Uterus (tissue), 4 donors: ENCODE data around the gene GATA2. TPM values are rescaled to one million over a fixed set of nuclear protein-coding genes. Genes with fewer than 3 reads are reported as not detected.

ENCODE experiments used
- DNase-seq, 2 donors: peaks; one replicate each; pipeline ENCODE4 v3.0.0-alpha.2; 2019 to 2020
- H3K27ac ChIP-seq, 2 donors: fragments of 200-600 bp; sonication (generic); 1 replicate in 1 of 2; 2 replicates in 1 of 2; pipeline ENCODE4 v1.5.1; 2016 to 2018
- H3K27me3 ChIP-seq, 2 donors: fragments of 200-600 bp; sonication (generic); one replicate each; pipeline ENCODE4 v1.5.1; 2018 to 2019; ENCODE audit warnings: control low read depth in 1 of 2
- H3K36me3 ChIP-seq, 2 donors: fragments of 200-600 bp; sonication (generic); one replicate each; pipeline ENCODE4 v1.5.1; 2019; ENCODE audit warnings: control low read depth in 1 of 2
- H3K4me1 ChIP-seq, 2 donors: fragments of 200-600 bp; sonication (generic); one replicate each; pipeline ENCODE4 v1.5.1; 2018 to 2019; ENCODE audit warnings: control low read depth in 1 of 2
- H3K4me3 ChIP-seq, 2 donors: fragments of 200-600 bp; sonication (generic); 1 replicate in 1 of 2; 2 replicates in 1 of 2; pipeline ENCODE4 v1.5.1; 2018 to 2019; ENCODE audit warnings: mild to moderate bottlenecking in 1 of 2
- H3K9me3 ChIP-seq, 2 donors: fragments of 200-600 bp; sonication (generic); one replicate each; pipeline ENCODE4 v1.5.1; 2019; ENCODE audit warnings: control low read depth in 1 of 2
- POLR2A ChIP-seq, 2 donors: fragments of 450-650 bp; IDR thresholded peaks; one replicate each; pipeline ENCODE4 v1.6.1; 2016; ENCODE audit warnings: antibody characterized with exemption in 2 of 2, mild to moderate bottlenecking in 1 of 2, moderate library complexity in 1 of 2
- intact Hi-C: fragments of 100-400 bp; cut with DNase I; formaldehyde crosslinking; loops from one replicate; pipeline ENCODE4 v1.15.1; 2023; ENCODE audit warnings: low total_unique reads
- total RNA-seq, 4 donors: library from RNA; depleted of rRNA in 3 of 4; stranded (reverse); fragments of >200 nt in 3 of 4; gene quantifications; one replicate each; pipeline versions ENCODE4 v1.1.0 to v1.2.4, GENCODE V29; 2014 to 2023
- TF ChIP-seq, protein P1 (sequence below), 4 experiments: fragments of 200-600 bp in 2 of 4; fragments of 450-650 bp in 2 of 4; sonication (generic) in 2 of 4; IDR thresholded peaks; one replicate each; pipeline ENCODE4 v1.5.1; 2016 to 2019; ENCODE audit warnings: antibody characterized with exemption in 4 of 4, mild to moderate bottlenecking in 2 of 4, moderate library complexity in 1 of 4
- donor health status: DM: yes; HTN: yes; CAD: no.

The GATA2 gene
- total RNA-seq, 4 donors from 2014 or later: 30.9 to 171 (median 52.5) TPM

DNA sequence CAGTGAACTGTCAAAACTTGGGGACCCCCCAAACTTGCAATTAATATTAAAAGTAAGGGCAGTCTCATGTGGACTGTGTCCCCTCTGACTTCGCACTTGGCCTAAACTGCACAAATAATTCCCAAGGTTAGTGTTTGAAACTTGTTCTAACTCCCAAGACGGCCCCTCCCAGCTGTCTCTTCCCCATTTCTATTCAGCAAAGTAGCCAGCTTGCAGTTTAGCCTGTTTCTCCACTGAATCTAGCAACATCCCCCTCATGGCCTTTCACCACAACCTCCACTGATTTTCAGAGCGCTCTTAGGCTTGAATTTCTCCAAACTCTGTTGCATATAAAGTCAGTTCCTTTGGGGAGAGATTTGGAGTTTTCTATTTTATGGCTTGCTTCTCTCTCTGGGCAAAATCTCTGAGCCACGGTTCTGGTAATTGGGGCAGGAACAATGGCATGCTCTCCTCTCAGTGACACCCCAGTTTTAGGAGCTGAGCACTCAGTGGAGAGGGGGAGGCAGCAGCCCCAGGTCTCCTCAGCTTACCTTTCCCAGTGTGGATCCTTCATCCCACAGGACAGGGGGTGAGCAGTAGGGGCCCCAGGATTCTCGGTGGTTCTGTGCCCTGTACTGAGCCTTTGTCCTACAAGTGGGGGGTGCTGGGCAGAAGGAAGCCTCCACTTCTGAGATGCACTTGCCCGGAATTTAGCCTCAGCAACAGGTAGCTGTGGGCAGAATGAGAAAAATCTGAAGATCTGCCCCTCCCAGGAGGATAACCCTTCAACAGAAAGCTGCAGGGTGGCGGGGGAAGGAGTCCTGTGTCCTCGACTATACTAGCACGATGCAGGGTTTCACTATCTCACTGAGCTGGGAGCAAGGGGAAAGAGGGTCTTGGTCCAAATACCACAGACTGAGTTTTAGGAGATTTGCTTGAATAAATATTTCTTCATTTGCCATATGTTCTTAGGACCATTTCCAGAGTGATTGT is 39.3 kb upstream of the GATA2 start:
- TF ChIP-seq, protein P1, sequence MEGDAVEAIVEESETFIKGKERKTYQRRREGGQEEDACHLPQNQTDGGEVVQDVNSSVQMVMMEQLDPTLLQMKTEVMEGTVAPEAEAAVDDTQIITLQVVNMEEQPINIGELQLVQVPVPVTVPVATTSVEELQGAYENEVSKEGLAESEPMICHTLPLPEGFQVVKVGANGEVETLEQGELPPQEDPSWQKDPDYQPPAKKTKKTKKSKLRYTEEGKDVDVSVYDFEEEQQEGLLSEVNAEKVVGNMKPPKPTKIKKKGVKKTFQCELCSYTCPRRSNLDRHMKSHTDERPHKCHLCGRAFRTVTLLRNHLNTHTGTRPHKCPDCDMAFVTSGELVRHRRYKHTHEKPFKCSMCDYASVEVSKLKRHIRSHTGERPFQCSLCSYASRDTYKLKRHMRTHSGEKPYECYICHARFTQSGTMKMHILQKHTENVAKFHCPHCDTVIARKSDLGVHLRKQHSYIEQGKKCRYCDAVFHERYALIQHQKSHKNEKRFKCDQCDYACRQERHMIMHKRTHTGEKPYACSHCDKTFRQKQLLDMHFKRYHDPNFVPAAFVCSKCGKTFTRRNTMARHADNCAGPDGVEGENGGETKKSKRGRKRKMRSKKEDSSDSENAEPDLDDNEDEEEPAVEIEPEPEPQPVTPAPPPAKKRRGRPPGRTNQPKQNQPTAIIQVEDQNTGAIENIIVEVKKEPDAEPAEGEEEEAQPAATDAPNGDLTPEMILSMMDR (IDR thresholded peaks at IDR 0.05): no peak
- no peak for TF ChIP-seq POLR2A (IDR thresholded peaks at IDR 0.05)
- no peaks in the 10 kb centered on the region for H3K27me3 ChIP-seq
- H3K4me1 ChIP-seq: no peaks in the 10 kb centered on the region
- no peaks in the 10 kb centered on the region for H3K9me3 ChIP-seq
- H3K4me3 ChIP-seq: no peak overlapping the region
- DNase-seq: no peak
- H3K36me3 ChIP-seq: no peaks in the 10 kb centered on the region
- no peak overlapping the region for H3K27ac ChIP-seq
- intact Hi-C loops: no loop called here

DNA sequence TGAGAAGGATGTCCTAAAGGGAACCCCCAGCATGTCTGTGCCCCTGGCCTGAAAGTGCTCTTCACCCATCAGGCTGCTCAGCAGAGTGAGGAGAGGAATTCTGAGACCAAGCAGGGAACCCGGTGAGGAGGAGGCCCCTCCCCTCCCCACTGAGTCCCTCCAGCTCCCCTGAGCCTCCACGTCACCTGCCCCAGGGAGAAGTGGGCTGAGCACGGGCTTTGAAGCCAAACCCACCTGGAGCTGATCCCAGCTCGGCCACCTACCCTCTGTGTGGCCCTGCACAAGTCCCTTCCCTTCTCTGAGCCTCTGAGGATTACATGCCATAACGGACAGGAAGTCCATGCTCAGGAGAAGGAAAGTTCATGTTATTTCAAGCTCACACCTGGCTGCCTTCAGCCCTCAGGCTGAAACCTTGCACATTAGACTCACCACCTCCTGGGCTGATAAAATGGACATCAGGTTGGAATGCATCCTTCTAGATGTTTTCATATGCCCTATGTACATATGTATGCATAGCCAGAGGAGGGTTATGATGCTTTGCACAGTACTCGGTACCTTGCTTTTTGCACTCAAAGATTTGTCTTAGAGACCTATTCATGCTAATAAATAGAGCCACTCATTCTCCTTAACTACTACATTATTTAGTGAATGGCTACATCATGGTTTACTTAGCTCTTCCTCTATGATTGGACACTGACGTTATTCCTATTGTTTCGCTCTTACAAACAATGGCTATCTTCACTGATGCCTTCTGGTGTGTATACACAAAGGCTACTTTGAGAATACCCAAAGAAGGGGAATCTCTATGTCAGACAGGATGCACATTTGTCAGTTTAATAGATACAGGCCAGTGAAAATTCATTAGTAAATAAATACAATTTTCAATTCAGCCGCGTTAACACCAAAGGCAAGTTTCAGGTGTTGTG is 31.6 kb upstream of the GATA2 start:
- Histone ChIP-seq H3K4me1 (no peaks in the 10 kb centered on the region), H3K36me3 (no peaks in the 10 kb centered on the region), H3K9me3 (no peaks in the 10 kb centered on the region), H3K4me3 (no peak overlapping the region), H3K27me3 (no peaks in the 10 kb centered on the region), H3K27ac (no peak overlapping the region)
- no peak for TF ChIP-seq POLR2A (IDR thresholded peaks at IDR 0.05)
- TF ChIP-seq, protein P1 (IDR thresholded peaks at IDR 0.05): no peak
- intact Hi-C loops: no loop called here
- DNase-seq: no peak

DNA sequence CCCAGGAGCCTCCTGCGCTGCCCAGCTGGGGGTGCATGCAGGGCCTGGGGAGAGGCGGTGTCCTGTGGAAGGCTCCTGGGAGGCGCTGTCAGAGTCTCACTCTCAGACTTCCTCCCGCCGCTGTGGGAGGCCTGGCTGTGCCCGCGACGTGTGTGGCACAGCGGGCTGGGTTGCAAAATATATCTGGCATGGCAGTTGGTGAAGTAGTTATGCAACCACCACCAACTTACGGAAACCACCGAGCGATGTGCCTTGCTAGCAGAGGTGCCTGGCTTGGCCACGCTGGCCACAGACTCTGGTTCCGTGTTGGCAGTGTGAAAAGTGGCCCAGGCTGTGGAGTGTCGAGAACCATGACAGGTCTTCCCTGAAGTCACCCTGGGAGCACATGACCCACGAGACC is 30.6 kb upstream of the GATA2 start:
- Histone ChIP-seq H3K4me3 (no peak overlapping the region), H3K36me3 (no peaks in the 10 kb centered on the region), H3K27me3 (no peaks in the 10 kb centered on the region), H3K4me1 (no peaks in the 10 kb centered on the region), H3K27ac (no peak overlapping the region), H3K9me3 (no peaks in the 10 kb centered on the region)
- no peak for DNase-seq
- intact Hi-C loops: no loop called here
- TF ChIP-seq POLR2A (IDR thresholded peaks at IDR 0.05): no peak
- TF ChIP-seq, protein P1 (IDR thresholded peaks at IDR 0.05): no peak

DNA sequence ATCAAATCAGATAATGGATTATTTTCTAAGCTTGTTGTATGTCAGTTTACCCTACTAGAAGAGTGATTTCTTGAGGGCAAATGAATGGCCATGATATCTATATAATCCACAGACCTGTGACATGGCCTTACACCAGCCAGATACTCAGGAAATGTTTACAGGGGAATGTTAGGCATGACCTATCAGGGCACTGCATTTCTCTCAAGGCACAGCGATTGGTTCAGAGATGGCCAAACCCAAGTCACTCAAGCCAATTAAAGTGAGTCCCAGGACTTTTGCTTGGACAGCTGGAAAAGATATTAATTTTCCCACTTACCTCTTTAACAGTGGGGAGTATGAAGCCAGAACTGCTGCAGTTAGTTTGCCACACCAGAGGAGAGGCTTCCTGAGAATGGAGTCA is 28.7 kb upstream of the GATA2 start:
- H3K4me1 ChIP-seq: no peaks in the 10 kb centered on the region
- H3K27me3 ChIP-seq: no peaks in the 10 kb centered on the region
- no peak overlapping the region for H3K27ac ChIP-seq
- H3K9me3 ChIP-seq: no peaks in the 10 kb centered on the region
- DNase-seq: no peak
- H3K4me3 ChIP-seq: no peak overlapping the region
- no peaks in the 10 kb centered on the region for H3K36me3 ChIP-seq
- TF ChIP-seq, protein P1 (IDR thresholded peaks at IDR 0.05): no peak
- no peak for TF ChIP-seq POLR2A (IDR thresholded peaks at IDR 0.05)
- intact Hi-C loops: no loop called here
